ENCODE results near the gene FSIP1.

DNA sequence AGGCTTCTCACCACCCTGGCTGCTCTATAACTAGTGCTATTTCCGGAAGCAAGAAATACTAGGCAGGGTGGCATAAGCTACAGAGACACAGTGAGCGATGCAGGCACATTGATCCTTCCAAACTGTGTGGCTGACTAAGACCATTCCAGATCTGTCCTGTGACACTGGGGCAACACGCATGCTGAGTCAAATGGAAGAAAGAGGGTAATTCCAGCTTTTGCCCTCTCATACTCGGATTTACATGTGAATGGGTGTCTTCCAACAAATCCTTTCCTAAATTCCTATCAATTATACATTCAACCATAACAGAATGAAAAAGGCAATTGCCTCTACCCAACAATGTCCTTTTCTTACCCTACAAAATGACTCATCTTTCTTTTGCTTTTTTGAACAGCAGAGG, 5.1 kb downstream of the FSIP1 start:
- no peak for TF ChIP-seq POLR2A (IDR thresholded peaks at IDR 0.05; ENCODE audit: low read depth)
- no peak for TF ChIP-seq EP300 (IDR thresholded peaks at IDR 0.05)
- TF ChIP-seq, protein P1, sequence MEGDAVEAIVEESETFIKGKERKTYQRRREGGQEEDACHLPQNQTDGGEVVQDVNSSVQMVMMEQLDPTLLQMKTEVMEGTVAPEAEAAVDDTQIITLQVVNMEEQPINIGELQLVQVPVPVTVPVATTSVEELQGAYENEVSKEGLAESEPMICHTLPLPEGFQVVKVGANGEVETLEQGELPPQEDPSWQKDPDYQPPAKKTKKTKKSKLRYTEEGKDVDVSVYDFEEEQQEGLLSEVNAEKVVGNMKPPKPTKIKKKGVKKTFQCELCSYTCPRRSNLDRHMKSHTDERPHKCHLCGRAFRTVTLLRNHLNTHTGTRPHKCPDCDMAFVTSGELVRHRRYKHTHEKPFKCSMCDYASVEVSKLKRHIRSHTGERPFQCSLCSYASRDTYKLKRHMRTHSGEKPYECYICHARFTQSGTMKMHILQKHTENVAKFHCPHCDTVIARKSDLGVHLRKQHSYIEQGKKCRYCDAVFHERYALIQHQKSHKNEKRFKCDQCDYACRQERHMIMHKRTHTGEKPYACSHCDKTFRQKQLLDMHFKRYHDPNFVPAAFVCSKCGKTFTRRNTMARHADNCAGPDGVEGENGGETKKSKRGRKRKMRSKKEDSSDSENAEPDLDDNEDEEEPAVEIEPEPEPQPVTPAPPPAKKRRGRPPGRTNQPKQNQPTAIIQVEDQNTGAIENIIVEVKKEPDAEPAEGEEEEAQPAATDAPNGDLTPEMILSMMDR (IDR thresholded peaks at IDR 0.05): no peak
- TF ChIP-seq POLR2AphosphoS5 (IDR thresholded peaks at IDR 0.05): no peak
